H1 (cell line): ENCODE measurements around the gene ZNF18.

Experiments
- ATF3 ChIP-seq: IDR thresholded peaks from 2 replicates; pipeline ENCODE4 v1.6.1; 2011; ENCODE audit warnings: low read depth, mild to moderate bottlenecking, low read length; ENCODE audit not compliant: insufficient read depth
- CTCF ChIP-seq, 3 experiments: IDR thresholded peaks; 1 replicate in 2 of 3; 2 replicates in 1 of 3; pipeline versions ENCODE4 v1.5.1 to v1.6.1; 2011; ENCODE audit warnings: low read length in 3 of 3, mild to moderate bottlenecking in 3 of 3, inconsistent platforms in 2 of 3, low read depth in 1 of 3, moderate library complexity in 1 of 3; ENCODE audit not compliant: insufficient read depth in 1 of 3; ENCODE audit errors: control extremely low read depth in 1 of 3
- EGR1 ChIP-seq: IDR thresholded peaks from 2 replicates; pipeline ENCODE4 v1.6.1; 2011; ENCODE audit warnings: low read depth, low read length, borderline replicate concordance
- GABPA ChIP-seq: IDR thresholded peaks from 2 replicates; pipeline ENCODE4 v1.6.1; 2011; ENCODE audit warnings: mild to moderate bottlenecking, low read length, moderate library complexity, borderline replicate concordance; ENCODE audit not compliant: insufficient read depth
- POLR2A ChIP-seq, 2 experiments: IDR thresholded peaks; 1 replicate in 1 of 2; 2 replicates in 1 of 2; pipeline ENCODE4 v1.6.1; 2011; ENCODE audit warnings: low read depth in 2 of 2, low read length in 2 of 2, mild to moderate bottlenecking in 2 of 2; ENCODE audit errors: control extremely low read depth in 1 of 2
- POLR2AphosphoS5 ChIP-seq: IDR thresholded peaks from 2 replicates; pipeline ENCODE4 v1.6.1; 2011; ENCODE audit warnings: low read depth, low read length
- RBBP5 ChIP-seq: IDR thresholded peaks from 2 replicates; pipeline ENCODE4 v1.7.1; 2012; ENCODE audit warnings: low read depth, mild to moderate bottlenecking, inconsistent platforms, low read length, moderate library complexity, borderline replicate concordance
- RFX5 ChIP-seq: IDR thresholded peaks from 2 replicates; pipeline ENCODE4 v1.6.1; 2011; ENCODE audit warnings: low read depth, low read length, improper control_type of control experiment, borderline replicate concordance
- SP2 ChIP-seq: IDR thresholded peaks from 2 replicates; pipeline ENCODE4 v1.6.1; 2012; ENCODE audit warnings: mild to moderate bottlenecking, low read length, inconsistent platforms
- TAF1 ChIP-seq: IDR thresholded peaks from 2 replicates; pipeline ENCODE4 v1.6.1; 2011; ENCODE audit warnings: mild to moderate bottlenecking, low read depth, low read length
- TEAD4 ChIP-seq: IDR thresholded peaks from 2 replicates; pipeline ENCODE4 v1.6.1; 2012; ENCODE audit warnings: low read depth, low read length, inconsistent platforms, mixed read lengths
- YY1 ChIP-seq: IDR thresholded peaks from 2 replicates; pipeline ENCODE4 v1.6.1; 2011; ENCODE audit warnings: low read depth, mild to moderate bottlenecking, low read length

GRCh38 chr17:11991461-11991860, 5.8 kb downstream of the ZNF18 start:
- TF ChIP-seq POLR2A (IDR thresholded peaks at IDR 0.05; ENCODE audit: control extremely low read depth in 1 of 2, low read depth in 2 of 2, low read length in 2 of 2) (no peak), GABPA (no peak), CTCF (IDR thresholded peaks at IDR 0.05; ENCODE audit: control extremely low read depth in 1 of 3, insufficient read depth in 1 of 3, low read depth in 1 of 3, low read length in 3 of 3) (no peak), SP2 (no peak), ATF3 (no peak), RBBP5 (no peak), TEAD4 (no peak), RFX5 (no peak), EGR1 (no peak), TAF1 (no peak), YY1 (no peak), POLR2AphosphoS5 (no peak)
